ENCODE measurements around the gene ST8SIA1. TPM values are rescaled to one million over a fixed set of nuclear protein-coding genes. Genes with fewer than 3 reads are reported as not detected.

ST8SIA1 gene
- polyA plus RNA-seq, 1 donor = 4.4 TPM

GRCh38 chr12:22248571-22249115 lies 85.9 kb downstream of the ST8SIA1 start:
- Histone ChIP-seq H3K27ac (ENCODE audit: low read length) (no peak overlapping the region), H3K27me3 (ENCODE audit: control insufficient read depth, insufficient read depth, low read length) (no peaks in the 10 kb centered on the region), H3K9me3 (ENCODE audit: control insufficient read depth, low read depth, low read length) (no peaks in the 10 kb centered on the region), H3K4me3 (ENCODE audit: low read length) (no peak overlapping the region), H3K36me3 (ENCODE audit: control insufficient read depth, insufficient read depth, low read length) (no peaks in the 10 kb centered on the region), H3K4me1 (ENCODE audit: control insufficient read depth, insufficient read depth, low read length) (no peaks in the 10 kb centered on the region)
- no peak for DNase-seq
- 100% methylated on average over 1 of the region's 3 CpGs for WGBS (ENCODE audit: insufficient coverage, low lambda C conversion rate)

GRCh38 chr12:22248121-22248520 lies 86.4 kb downstream of the ST8SIA1 start:
- Histone ChIP-seq H3K27me3 (ENCODE audit: control insufficient read depth, insufficient read depth, low read length) (no peaks in the 10 kb centered on the region), H3K27ac (ENCODE audit: low read length) (no peak overlapping the region), H3K9me3 (ENCODE audit: control insufficient read depth, low read depth, low read length) (no peaks in the 10 kb centered on the region), H3K4me3 (ENCODE audit: low read length) (no peak overlapping the region), H3K36me3 (ENCODE audit: control insufficient read depth, insufficient read depth, low read length) (no peaks in the 10 kb centered on the region), H3K4me1 (ENCODE audit: control insufficient read depth, insufficient read depth, low read length) (no peaks in the 10 kb centered on the region)
- WGBS (ENCODE audit: insufficient coverage, low lambda C conversion rate) = no CpG with 5 or more reads among the region's 6 CpGs
- no peak for DNase-seq

GRCh38 chr12:22246217-22246846 lies 88.2 kb downstream of the ST8SIA1 start:
- Histone ChIP-seq H3K4me1 (ENCODE audit: control insufficient read depth, insufficient read depth, low read length) (no peaks in the 10 kb centered on the region), H3K9me3 (ENCODE audit: control insufficient read depth, low read depth, low read length) (no peaks in the 10 kb centered on the region), H3K4me3 (ENCODE audit: low read length) (no peak overlapping the region), H3K27me3 (ENCODE audit: control insufficient read depth, insufficient read depth, low read length) (no peaks in the 10 kb centered on the region), H3K36me3 (ENCODE audit: control insufficient read depth, insufficient read depth, low read length) (no peaks in the 10 kb centered on the region), H3K27ac (ENCODE audit: low read length) (no peak overlapping the region)
- WGBS (ENCODE audit: insufficient coverage, low lambda C conversion rate) = no CpG with 5 or more reads among the region's 9 CpGs
- no peak for DNase-seq

DNA sequence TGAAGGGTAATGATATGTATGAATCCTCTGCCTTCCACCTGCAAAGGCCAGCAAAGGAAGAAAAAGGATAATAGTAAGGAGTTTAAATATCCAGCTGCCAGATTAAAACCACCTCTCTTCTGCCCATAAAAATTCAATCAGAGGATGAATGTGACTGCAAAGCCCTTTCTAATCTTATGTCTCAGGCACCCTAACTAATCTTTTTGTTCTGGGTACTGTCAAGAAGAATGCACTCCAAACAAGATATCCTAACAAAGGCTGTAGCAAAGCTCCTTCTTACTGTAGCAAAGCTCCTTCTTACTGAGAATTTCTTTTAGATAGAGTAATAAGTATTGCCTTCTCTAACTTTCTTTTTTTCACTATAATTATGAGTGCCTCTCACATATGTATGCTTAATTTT lies 91.8 kb downstream of the ST8SIA1 start:
- no peaks in the 10 kb centered on the region for H3K4me1 ChIP-seq (ENCODE audit: control insufficient read depth, insufficient read depth, low read length)
- no peaks in the 10 kb centered on the region for H3K27me3 ChIP-seq (ENCODE audit: control insufficient read depth, insufficient read depth, low read length)

GRCh38 chr12:22238211-22238610 lies 96.3 kb downstream of the ST8SIA1 start:
- no peak for DNase-seq
- no peak overlapping the region for H3K27ac ChIP-seq (ENCODE audit: low read length)
- no peaks in the 10 kb centered on the region for H3K4me1 ChIP-seq (ENCODE audit: control insufficient read depth, insufficient read depth, low read length)
- H3K4me3 ChIP-seq (ENCODE audit: low read length) = no peak overlapping the region
- H3K27me3 ChIP-seq (ENCODE audit: control insufficient read depth, insufficient read depth, low read length) = no peaks in the 10 kb centered on the region
- H3K9me3 ChIP-seq (ENCODE audit: control insufficient read depth, low read depth, low read length) = no peaks in the 10 kb centered on the region
- no CpG with 5 or more reads among the region's 3 CpGs for WGBS (ENCODE audit: insufficient coverage, low lambda C conversion rate)
- H3K36me3 ChIP-seq (ENCODE audit: control insufficient read depth, insufficient read depth, low read length) = no peaks in the 10 kb centered on the region

More for the DNA sequence above, 91.8 kb downstream of the ST8SIA1 start:
- no peak overlapping the region for H3K27ac ChIP-seq (ENCODE audit: low read length)
- no peak overlapping the region for H3K4me3 ChIP-seq (ENCODE audit: low read length)
- no peaks in the 10 kb centered on the region for H3K9me3 ChIP-seq (ENCODE audit: control insufficient read depth, low read depth, low read length)
- no peak for DNase-seq
- H3K36me3 ChIP-seq (ENCODE audit: control insufficient read depth, insufficient read depth, low read length) = no peaks in the 10 kb centered on the region

GRCh38 chr12:22234561-22234960 lies 99.9 kb downstream of the ST8SIA1 start:
- no peaks in the 10 kb centered on the region for H3K36me3 ChIP-seq (ENCODE audit: control insufficient read depth, insufficient read depth, low read length)
- H3K27ac ChIP-seq (ENCODE audit: low read length) = no peak overlapping the region
- no peaks in the 10 kb centered on the region for H3K4me1 ChIP-seq (ENCODE audit: control insufficient read depth, insufficient read depth, low read length)
- no peaks in the 10 kb centered on the region for H3K9me3 ChIP-seq (ENCODE audit: control insufficient read depth, low read depth, low read length)
- no peak for DNase-seq
- no peak overlapping the region for H3K4me3 ChIP-seq (ENCODE audit: low read length)
- no peaks in the 10 kb centered on the region for H3K27me3 ChIP-seq (ENCODE audit: control insufficient read depth, insufficient read depth, low read length)

DNA sequence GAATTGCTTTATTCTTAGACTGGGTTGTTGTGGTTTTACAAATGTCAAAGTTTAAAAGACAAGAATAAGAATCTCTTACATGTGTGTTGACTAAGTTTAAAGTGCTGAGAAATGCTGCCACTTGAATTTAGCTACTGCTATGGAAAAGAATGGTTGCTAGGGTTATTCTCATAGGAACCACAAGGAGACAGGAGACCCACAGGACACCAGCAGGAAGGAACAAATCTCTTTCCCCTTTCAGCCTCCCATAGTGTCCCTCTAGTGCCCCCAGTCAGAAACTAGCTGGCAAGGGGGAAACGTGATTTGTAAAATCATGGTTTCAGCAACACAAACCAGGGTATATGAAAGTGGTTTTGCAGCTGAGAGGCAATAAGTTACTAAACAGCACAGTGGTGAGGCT lies 102.7 kb downstream of the ST8SIA1 start:
- WGBS (ENCODE audit: insufficient coverage, low lambda C conversion rate) = no CpG with 5 or more reads among the region's 1 CpG
- no peaks in the 10 kb centered on the region for H3K4me1 ChIP-seq (ENCODE audit: control insufficient read depth, insufficient read depth, low read length)
- H3K9me3 ChIP-seq (ENCODE audit: control insufficient read depth, low read depth, low read length) = no peaks in the 10 kb centered on the region
- no peak overlapping the region for H3K27ac ChIP-seq (ENCODE audit: low read length)
- no peaks in the 10 kb centered on the region for H3K27me3 ChIP-seq (ENCODE audit: control insufficient read depth, insufficient read depth, low read length)
- no peak overlapping the region for H3K4me3 ChIP-seq (ENCODE audit: low read length)
- DNase-seq = no peak
- no peaks in the 10 kb centered on the region for H3K36me3 ChIP-seq (ENCODE audit: control insufficient read depth, insufficient read depth, low read length)

DNA sequence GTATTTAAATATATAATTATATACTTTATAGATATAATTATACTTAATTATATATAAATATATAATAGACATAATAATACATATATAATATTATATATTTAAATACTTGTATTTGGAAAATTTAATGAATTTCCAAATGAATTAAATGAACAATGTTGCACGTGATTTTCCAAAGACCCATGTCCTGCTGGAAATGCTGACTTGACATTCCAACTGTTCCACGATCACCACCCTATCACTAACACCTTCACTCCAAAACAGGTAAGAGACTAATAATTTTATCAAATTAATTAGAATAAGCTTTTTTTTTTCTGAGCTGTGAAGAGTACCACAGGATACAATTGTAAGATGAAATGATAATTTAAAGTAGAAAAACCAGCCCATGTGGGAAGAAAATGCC lies 103.4 kb downstream of the ST8SIA1 start:
- no CpG with 5 or more reads among the region's 2 CpGs for WGBS (ENCODE audit: insufficient coverage, low lambda C conversion rate)
- no peaks in the 10 kb centered on the region for H3K9me3 ChIP-seq (ENCODE audit: control insufficient read depth, low read depth, low read length)
- no peaks in the 10 kb centered on the region for H3K36me3 ChIP-seq (ENCODE audit: control insufficient read depth, insufficient read depth, low read length)
- no peak overlapping the region for H3K4me3 ChIP-seq (ENCODE audit: low read length)
- no peaks in the 10 kb centered on the region for H3K27me3 ChIP-seq (ENCODE audit: control insufficient read depth, insufficient read depth, low read length)
- no peak overlapping the region for H3K27ac ChIP-seq (ENCODE audit: low read length)
- no peak for DNase-seq
- no peaks in the 10 kb centered on the region for H3K4me1 ChIP-seq (ENCODE audit: control insufficient read depth, insufficient read depth, low read length)

DNA sequence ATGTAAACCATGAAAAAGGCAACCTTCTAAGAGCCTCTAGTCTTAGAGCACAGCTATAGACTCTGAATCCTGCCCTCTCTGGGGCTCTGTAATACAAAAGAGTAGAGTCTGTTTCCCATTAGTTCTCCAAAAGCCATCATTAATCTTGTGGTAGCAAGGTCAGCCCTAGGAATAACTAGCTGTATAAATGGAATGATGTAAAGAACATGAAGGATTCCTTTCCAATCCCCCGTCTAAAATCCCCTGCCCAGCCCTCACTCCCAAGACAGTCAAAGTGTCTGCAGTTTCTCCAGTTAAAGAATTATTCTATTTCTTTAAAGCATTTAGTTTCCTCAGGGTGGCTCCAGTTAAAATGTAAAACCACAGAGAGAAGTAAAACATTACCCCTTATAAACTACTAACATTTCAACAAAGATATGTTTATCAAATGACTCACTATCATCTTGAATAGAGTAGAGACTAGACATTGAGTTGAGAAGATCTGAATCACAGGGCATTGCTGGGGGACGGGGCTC lies 104.2 kb downstream of the ST8SIA1 start:
- Histone ChIP-seq H3K27ac (ENCODE audit: low read length) (no peak overlapping the region), H3K9me3 (ENCODE audit: control insufficient read depth, low read depth, low read length) (no peaks in the 10 kb centered on the region), H3K4me3 (ENCODE audit: low read length) (no peak overlapping the region), H3K36me3 (ENCODE audit: control insufficient read depth, insufficient read depth, low read length) (no peaks in the 10 kb centered on the region), H3K27me3 (ENCODE audit: control insufficient read depth, insufficient read depth, low read length) (no peaks in the 10 kb centered on the region), H3K4me1 (ENCODE audit: control insufficient read depth, insufficient read depth, low read length) (no peaks in the 10 kb centered on the region)
- WGBS (ENCODE audit: insufficient coverage, low lambda C conversion rate) = no CpG with 5 or more reads among the region's 2 CpGs
- DNase-seq = no peak

DNA sequence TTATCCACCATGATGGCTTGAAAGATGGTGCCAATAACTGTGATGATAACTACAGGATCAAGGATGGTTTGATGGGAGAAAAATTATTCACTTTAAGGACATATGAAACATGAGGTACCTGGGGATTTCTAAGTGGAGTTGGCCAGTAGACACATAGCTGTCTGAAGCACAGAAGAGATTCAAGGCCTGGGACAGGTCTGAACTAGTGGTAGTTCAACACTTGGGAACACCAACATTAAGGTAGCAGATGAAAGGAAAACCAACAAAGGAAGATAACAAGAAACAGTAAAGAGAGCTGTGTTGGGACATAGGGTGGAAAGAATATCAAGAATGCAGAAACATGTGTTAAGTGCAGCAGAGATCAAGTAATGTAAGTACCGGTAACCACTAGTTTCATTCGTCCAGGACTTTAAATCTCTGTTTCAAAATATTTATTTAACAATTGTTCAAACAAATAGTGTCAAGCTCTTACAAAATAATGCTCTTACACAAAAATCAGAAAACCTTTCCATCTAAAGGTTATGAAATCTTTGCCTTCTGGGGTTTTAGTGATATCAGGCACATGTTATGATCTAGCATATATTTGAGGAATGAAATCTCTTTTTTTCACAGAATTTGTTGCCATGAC lies 104.7 kb downstream of the ST8SIA1 start:
- Histone ChIP-seq H3K27me3 (ENCODE audit: control insufficient read depth, insufficient read depth, low read length) (no peaks in the 10 kb centered on the region), H3K36me3 (ENCODE audit: control insufficient read depth, insufficient read depth, low read length) (no peaks in the 10 kb centered on the region), H3K27ac (ENCODE audit: low read length) (no peak overlapping the region), H3K4me3 (ENCODE audit: low read length) (no peak overlapping the region), H3K4me1 (ENCODE audit: control insufficient read depth, insufficient read depth, low read length) (no peaks in the 10 kb centered on the region), H3K9me3 (ENCODE audit: control insufficient read depth, low read depth, low read length) (no peaks in the 10 kb centered on the region)
- no CpG with 5 or more reads among the region's 2 CpGs for WGBS (ENCODE audit: insufficient coverage, low lambda C conversion rate)
- no peak for DNase-seq

All from large intestine (tissue), 3 donors.